HG03060 (cell line): ENCODE data around the gene C16orf95.

ENCODE experiments used
- ATAC-seq: cut with Tn5 transposase; IDR thresholded peaks from one replicate; pipeline ENCODE4 v1.9.1; 2021; ENCODE audit warnings: low read depth, moderate number of reproducible peaks; ENCODE audit not compliant: unreplicated experiment

C16orf95 gene

DNA sequence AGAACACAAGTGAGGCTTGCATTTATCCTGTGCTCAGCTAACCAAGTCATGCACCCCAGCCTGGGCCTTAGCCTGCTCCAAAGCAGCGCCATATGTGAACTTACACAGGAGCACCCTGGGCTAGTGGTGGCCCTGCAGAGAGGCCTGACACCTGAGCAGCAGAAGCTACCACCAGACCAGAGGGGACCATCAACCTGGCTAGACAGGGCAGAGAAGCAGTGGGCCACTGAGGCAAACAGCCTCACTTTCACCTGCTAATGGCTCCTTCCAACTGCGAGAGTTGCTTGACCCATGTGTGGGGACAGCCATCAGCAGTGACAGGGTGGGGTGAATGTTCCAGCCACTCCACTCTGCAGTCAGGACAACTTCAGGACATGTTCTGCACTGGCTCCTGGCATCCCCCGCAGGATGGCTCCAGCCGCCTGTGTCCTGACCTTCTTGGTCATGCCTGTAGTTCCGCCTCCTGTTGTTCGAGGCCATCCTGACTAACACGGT, 2.9 kb upstream of the C16orf95 start:
- ATAC-seq: no peak

DNA sequence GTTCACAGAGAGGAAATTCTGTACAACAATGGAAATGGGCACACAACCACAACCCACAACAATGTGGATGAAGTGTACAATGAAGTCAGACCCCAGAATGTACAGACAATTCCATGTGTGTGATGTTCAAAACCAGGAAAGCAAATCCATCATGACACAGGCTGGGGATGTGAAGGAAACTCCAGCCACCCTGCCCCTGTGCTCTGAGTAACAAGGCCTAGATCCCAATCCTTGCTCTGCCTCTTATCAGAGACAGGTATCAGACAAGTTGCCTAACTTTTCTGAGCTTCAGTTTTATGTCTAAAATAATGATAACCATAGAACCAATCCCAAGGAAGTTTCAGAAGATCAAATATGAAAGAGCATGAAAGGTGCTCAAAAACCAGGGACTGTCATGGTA, 1.8 kb upstream of the C16orf95 start:
- ATAC-seq: no peak

DNA sequence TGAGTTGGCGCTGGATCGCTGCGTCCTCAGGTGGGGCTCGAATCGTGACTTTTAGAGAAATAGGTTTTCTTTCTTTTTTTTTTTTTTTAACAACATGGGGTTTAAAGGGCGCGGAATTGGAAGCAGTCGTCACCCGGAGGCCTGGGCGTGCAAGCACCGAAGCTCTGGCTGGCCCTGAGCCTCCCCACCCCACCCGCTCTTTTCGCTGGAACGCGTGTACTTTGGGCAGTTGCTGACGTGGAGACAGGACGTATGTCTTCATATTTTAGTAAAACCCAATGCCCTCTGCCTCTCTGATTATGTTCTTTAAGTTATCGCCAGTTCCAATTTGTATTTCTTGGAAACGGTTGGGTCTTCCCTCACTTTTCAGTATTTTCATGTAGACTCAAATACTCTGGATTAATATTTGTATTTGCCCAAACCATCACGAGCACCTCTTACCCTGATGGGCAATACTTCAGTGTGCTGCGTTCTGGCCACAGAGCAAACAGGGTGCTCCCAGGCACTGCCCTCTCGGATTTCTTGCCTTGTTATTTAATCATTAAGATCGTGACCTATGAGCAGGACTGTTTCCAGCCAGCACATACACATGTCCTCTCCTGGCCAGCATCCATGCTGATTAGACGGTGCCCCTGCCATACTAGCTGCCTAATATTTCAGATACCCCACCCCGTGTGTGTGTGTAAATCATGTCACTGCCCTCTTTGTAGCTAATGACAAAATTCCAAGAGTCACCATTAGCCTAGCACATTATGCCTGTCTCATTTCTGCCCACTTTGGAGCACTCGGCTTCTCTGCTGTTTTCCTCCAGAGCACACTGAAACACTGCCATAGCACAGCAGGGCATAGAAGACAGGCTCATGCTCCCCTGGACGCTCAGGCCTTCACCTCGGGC, 805 bp upstream of the C16orf95 start:
- ATAC-seq: no peak

GRCh38 chr16:87316450-87316922, 706 bp downstream of the C16orf95 start:
- ATAC-seq: no peak

DNA sequence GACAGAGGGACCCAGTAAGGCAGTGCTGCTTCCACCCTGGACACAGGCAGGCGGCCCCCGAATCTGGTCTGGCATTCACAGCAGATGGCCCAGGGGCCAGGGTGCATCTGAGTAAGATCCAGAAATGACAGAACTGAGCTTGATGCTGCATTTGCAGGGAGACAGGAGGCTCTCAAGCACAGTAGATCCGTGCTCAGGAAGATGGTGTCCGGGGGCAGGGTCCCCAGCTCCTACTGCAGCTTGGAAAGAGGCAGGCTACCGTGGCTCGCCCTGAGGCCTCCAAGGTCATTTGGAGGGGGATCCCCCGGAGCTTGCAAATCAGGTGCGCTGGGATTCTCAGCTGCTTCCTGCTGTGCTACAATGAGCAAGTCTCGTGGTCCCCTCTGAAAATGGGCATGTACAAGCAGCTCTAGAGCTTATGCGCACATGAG, 2.2 kb downstream of the C16orf95 start:
- ATAC-seq: no peak

GRCh38 chr16:87312008-87312407, 5.2 kb downstream of the C16orf95 start:
- ATAC-seq: no peak

DNA sequence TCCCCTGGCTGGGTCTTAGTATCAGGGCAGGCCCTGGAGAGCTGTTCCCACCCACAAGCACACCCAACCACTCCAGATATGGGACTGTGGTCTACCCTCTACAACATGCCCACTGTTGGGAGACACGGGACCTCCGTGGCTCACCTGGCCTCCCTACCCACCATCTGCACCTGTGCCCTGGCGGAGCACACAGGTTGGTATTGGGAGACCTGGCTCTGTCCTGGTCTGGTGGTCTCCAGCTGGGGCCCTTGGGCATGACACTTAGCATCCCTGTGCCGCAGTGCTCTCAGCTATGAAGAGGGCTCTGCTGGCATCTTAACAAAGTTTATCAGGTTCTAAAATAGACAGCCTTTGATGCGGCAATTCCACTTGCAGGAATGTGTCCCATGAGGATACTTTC, 5.8 kb downstream of the C16orf95 start:
- ATAC-seq: no peak

DNA sequence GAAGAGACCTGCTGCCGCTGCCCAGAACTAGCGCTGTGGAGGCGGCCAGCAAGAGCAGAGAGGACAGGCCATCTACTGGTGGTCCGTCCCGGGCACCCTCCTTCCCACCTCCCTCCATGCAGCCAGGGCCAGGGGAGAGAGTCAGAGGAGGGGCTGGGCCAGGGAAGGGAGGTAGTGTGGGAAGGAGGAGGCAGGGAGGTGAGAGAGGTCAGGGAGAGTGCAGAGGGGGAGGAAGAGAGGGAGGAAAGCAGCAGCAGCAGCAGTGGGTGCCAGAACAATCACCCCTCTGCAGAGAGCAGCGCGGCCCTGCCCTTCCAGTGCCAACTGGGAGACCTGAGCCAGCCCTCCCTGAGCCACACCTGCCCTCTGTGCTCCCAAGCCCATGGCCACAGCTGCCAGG, 6.6 kb downstream of the C16orf95 start:
- ATAC-seq: no peak

- no peak for ATAC-seq
Observed at GRCh38 chr16:87309620-87310525, 7.3 kb downstream of the C16orf95 start.

DNA sequence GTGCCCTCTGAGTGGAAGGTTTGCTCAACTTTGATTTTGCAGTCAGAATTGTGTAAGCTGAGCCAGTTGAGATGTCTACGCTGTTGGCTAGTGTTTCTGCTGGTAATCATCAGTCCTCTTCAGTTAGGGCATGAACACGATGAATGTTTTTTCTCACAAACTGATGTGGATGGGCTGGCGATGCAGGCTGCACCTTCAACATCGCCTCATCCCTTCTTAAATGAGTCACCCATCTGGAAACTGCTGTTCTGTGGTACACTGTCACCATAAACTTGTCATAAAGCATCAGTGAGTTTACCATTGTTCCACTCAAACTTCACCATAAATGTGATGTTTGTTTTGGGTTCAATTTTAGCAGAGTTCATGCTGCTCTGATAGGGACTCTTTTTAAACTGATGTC, 8.4 kb downstream of the C16orf95 start:
- no peak for ATAC-seq

DNA sequence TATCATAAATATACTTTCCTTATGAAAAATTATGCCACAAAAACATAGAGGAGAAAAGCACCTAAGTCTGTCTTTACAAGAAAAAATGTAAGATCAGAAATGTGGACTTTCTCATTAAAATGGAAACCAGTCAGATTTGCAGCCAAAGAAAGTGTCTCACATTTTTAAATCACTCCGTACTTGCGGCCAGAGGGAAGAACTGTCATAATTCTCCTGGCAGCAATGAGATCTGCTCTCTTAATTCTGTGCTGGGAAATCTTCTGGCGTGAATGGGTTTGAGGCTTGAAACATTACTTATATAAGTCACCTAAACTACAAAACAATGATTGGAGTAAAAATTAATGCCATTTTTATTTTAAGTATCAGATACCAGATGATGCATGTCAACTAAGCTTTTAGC, 10.7 kb downstream of the C16orf95 start:
- no peak for ATAC-seq

DNA sequence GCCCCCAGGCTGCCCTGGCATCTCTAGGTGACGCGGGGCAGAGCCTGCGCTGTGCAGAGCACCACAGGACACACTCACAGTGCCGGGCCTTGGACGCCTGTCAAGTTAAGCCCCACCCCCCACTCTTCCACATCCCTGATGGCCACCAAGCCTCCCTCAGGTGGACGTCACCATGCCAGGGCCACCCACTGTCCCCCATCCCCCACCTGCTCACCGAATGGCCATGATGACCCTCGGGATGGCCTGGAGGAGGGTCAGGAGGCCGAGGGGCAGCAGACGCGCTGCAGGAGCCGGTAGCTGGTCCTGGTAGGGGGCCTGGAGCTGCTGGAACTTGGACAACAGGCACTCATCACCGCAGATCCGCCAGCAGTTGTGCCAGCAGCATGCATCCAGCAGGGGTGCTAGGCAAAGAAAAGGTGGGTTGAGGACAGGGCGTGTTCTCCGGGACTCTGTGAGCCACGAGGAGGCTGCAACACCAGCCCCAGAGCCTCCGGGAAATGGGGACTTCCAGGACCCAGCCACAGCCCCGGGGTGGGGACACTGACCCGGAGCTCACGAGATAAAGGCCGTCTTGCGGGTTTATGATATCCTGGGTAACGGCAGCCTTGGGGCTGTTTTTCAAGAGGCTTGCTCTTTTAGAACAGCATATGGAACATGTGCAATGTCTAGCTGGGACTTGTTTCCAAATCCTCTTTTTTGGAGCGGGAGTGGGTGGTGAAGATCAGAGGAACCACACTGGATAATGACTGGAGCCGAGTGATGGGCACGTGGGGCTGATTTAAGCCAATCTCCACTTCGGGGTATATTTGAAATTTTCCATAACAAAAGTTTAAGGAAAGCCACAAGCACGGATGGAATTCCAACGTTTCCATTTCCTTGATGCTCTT, 11.4 kb downstream of the C16orf95 start:
- ATAC-seq: no peak

DNA sequence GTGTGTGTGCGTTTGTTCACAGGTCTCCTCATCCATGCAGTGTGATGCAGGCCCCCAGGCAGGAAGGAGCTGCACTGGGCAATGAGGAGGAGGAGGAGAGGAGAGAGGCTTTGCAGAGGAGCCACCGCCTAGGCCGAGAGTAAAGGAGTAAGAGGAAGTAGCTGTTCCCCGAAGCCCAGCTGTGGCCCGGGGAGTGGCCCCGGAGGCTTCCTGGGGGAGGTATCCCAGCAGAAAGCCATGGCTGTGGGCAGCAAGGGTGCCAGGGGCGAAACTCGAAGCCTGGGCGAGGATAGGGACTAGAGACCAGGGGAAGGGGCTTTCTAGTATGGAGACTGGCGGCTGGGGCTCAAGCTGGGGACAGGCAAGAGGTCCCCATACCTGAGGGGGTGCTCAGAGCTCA, 12.2 kb downstream of the C16orf95 start:
- no peak for ATAC-seq

GRCh38 chr16:87303962-87304521, 13.2 kb downstream of the C16orf95 start:
- no peak for ATAC-seq

DNA sequence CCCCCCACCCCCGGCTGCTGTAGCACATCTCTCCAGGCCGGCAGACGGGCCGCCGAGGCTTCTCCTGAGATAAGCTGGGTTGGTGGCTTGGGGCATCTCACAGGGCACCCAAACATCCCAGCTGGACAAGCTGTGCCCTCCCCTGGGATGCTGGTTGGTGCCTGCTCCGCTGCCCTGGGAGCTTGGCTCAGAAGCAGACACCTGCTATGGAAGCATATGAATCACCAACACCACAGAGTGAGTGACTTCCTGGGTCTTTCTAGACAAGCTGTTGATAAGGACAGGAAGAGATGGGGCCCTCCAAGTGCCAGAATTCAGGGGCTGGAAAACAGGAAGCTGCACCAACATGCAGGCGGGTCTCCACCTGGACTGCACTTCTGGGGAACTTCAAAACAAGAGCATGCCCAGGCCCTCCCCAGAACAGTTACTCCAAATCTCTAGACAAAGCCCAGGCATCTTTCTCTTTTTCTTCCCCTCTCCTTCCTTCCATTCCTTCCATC, 13.7 kb downstream of the C16orf95 start:
- ATAC-seq: no peak

- ATAC-seq: no peak
Observed at GRCh38 chr16:87298857-87299465, 18.2 kb downstream of the C16orf95 start.

DNA sequence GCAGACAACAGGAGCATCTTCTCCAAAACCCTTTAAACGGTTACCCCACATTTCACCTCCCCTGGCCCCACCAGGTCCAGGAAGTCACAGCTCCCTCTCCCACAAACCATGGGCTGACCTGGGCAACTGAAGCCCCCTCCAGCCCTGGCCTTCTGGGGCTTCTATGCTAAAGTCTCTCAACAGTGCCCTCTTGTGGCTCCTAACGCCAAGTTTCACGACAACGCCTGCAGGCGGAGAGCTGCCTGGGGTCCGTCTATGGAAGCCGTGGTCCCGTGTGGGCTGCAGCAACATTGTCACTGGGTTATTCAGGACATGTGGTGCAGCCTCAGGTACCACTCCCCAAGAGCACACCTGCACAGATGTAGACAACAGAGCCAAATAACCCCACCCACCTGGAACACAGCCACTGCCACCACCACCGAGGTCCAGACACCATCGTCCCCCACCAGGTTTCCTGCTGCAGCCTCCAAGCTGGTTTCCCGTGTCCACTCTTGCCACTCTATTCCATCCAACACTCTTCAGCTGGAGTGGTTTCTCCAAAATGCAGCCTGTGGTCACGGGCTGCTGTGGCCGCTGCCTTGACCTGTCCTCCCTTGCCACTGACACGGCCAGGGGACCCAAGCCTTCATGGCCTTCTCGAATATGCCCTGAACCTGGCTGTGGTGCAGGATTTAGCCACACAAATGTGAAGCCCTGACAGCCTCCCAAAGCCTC, 19.1 kb downstream of the C16orf95 start:
- no peak for ATAC-seq

DNA sequence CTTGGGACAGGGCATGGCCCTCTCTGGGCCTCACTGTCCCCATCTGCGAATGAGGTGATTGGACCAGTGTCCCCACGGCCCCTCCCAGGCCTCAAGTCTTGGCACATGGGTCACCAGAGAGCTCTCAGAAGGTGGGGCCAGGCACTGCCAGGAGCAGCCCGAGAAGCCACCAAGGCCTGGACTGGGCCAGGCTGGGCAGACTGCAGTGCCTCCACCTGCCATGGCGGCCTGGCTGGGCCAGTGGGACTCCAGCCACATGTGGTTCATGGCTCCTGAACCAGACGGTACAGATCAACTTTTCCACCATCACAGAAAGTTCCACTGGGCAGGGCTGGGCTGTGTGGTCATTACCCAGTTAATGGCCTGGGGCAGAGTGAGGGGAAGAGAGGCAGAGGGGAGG, 19.8 kb downstream of the C16orf95 start:
- ATAC-seq: no peak
